Measurements from ENCODE around the gene C1QTNF9. TPM values are rescaled to one million over a fixed set of nuclear protein-coding genes. Genes with fewer than 3 reads are reported as not detected.
"Not testable (repeated sequence)": the region's sequence is repeated elsewhere in the genome, so short reads cannot be mapped to it uniquely, and the experiment has no call there.

Gene C1QTNF9
- total RNA-seq, 1 experiment from 2014 or later: not detected

DNA sequence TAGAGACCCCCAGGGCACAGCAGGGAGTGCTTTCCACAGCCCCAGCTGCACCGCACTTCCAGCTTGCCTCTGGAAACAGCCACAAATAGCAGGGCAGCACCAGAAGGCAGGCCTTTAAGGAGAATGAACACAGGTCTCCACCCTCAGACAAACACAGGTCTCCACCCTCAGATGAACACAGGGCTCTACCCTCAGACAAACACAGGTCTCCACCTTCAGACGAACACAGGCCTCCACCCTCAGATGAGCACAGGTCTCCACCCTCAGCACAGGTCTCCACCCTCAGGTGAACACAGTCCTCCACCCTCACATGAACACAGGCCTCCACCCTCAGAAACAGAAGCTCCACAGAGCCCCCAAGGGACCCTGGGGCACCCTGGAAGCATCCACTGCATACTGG lies 51.7 kb downstream of the C1QTNF9 start:
- DNase-seq (ENCODE audit: low read depth): no peak

GRCh38 chr13:24361852-24362366 lies 52.5 kb downstream of the C1QTNF9 start:
- DNase-seq (ENCODE audit: low read depth): no peak

GRCh38 chr13:24362435-24362952 lies 53.1 kb downstream of the C1QTNF9 start:
- no peak for DNase-seq (ENCODE audit: low read depth)

GRCh38 chr13:24365191-24365590 lies 55.8 kb downstream of the C1QTNF9 start:
- no peak for DNase-seq (ENCODE audit: low read depth)

- not testable (repeated sequence) for DNase-seq (ENCODE audit: low read depth)
Measured at GRCh38 chr13:24366315-24366714, 56.9 kb downstream of the C1QTNF9 start.

DNA sequence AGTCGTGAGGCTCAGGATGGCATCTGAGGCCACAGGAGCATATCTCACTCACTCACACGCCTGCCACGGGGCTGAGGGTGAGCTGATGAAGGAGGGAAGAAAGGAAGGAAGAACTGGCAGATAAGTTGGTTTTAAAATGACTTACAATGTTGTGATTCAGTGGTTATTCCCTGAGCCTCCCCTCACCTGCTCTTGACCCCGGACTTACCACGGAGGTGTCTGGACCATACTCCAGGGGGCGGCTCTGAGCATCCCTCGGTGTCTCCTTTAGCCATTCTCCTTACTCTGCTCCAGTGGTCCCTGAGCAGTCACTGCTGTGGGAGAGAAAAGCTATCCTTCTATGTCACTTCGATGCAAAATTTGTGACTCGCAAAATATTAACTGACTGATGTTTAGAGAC lies 61.9 kb downstream of the C1QTNF9 start:
- not testable (repeated sequence) for DNase-seq (ENCODE audit: low read depth)

Other genes starting within 250 kb of the C1QTNF9 start
- 2.9 and 14.6 TPM in 2 replicates for gene SPATA13, start 148.9 kb upstream of the C1QTNF9 start, total RNA-seq (2014; rRNA removed; shearing (Covaris generic))
- 27.8 and 29.4 TPM in 2 replicates for gene PARP4, start 203.2 kb downstream of the C1QTNF9 start, total RNA-seq (2014; rRNA removed; shearing (Covaris generic))

Measured in Daoy (cell line).